Gastrocnemius medialis (tissue), 4 donors: ENCODE measurements around the gene EMILIN2. TPM values are rescaled to one million over a fixed set of nuclear protein-coding genes. Genes with fewer than 3 reads are reported as not detected.
A peak's percentile ranks its signal among the peaks of the same experiment; 100 is the strongest.

ENCODE experiments used
- ATAC-seq, 2 donors: fragments of 150-250 bp; one replicate each; pipeline ENCODE4 v1.9.1; 2016
- DNase-seq, 2 donors: peaks; one replicate each; pipeline ENCODE4 v3.0.0-alpha.2; 2019
- H3K27ac ChIP-seq, 4 donors: fragments of 200-600 bp; sonication (generic); 1 replicate in 1 of 4; 2 replicates in 3 of 4; pipeline ENCODE4 v1.5.1; 2016 to 2018; ENCODE audit warnings: mild to moderate bottlenecking in 2 of 4, moderate library complexity in 1 of 4
- H3K27me3 ChIP-seq, 3 donors: fragments of 200-600 bp; sonication (generic) in 2 of 3; 1 replicate in 1 of 3; 2 replicates in 2 of 3; pipeline versions ENCODE4 v1.5.1 to v1.6.0; 2016 to 2019; ENCODE audit warnings: mild to moderate bottlenecking in 1 of 3, moderate library complexity in 1 of 3
- H3K36me3 ChIP-seq, 2 donors: fragments of 200-600 bp; sonication (generic) in 1 of 2; one replicate each; pipeline ENCODE4 v1.5.1; 2017 to 2018
- H3K4me1 ChIP-seq, 2 donors: fragments of 200-600 bp; sonication (generic) in 1 of 2; one replicate each; pipeline ENCODE4 v1.5.1; 2016 to 2017; ENCODE audit warnings: mild to moderate bottlenecking in 2 of 2
- H3K4me3 ChIP-seq, 4 donors: fragments of 200-600 bp; sonication (generic) in 3 of 4; 1 replicate in 1 of 4; 2 replicates in 3 of 4; pipeline ENCODE4 v1.5.1; 2016 to 2019; ENCODE audit warnings: mild to moderate bottlenecking in 2 of 4
- H3K9me3 ChIP-seq, 3 donors: fragments of 200-600 bp; sonication (generic) in 2 of 3; 1 replicate in 1 of 3; 2 replicates in 2 of 3; pipeline ENCODE4 v1.5.1; 2016 to 2019
- POLR2A ChIP-seq, 2 donors: fragments of 450-650 bp; IDR thresholded peaks; one replicate each; pipeline ENCODE4 v1.6.1; 2017; ENCODE audit warnings: antibody characterized with exemption in 2 of 2, mild to moderate bottlenecking in 2 of 2, moderate library complexity in 2 of 2
- in situ Hi-C, 4 donors: fragments of 200-750 bp; cut with MboI; loops; one replicate each; pipeline versions ENCODE4 v1.15.0 to v1.8.0; 2017; ENCODE audit warnings: low sequenced_read_pairs in 4 of 4
- intact Hi-C: fragments of 100-400 bp; cut with DNase I; formaldehyde crosslinking; loops from one replicate; pipeline ENCODE4 v1.15.1; 2023; ENCODE audit warnings: low total_unique reads
- total RNA-seq, 4 donors: library from RNA; depleted of rRNA; stranded (reverse); fragments of >200 nt; gene quantifications; one replicate each; pipeline versions ENCODE4 v1.1.0 to v1.2.3, GENCODE V29; 2016
- TF ChIP-seq, protein P1 (sequence below), 5 experiments: fragments of 450-650 bp in 3 of 5; fragments of 200-600 bp in 2 of 5; sonication (generic) in 2 of 5; IDR thresholded peaks in 4 of 5; conservative IDR thresholded peaks in 1 of 5; 1 replicate in 4 of 5; 2 replicates in 1 of 5; pipeline ENCODE4 v1.5.1; 2016 to 2019; ENCODE audit warnings: antibody characterized with exemption in 5 of 5, mild to moderate bottlenecking in 3 of 5, moderate library complexity in 3 of 5

Gene EMILIN2
- total RNA-seq, 4 donors from 2014 or later, result 1.9 to 10.5 (median 5.6) TPM

DNA sequence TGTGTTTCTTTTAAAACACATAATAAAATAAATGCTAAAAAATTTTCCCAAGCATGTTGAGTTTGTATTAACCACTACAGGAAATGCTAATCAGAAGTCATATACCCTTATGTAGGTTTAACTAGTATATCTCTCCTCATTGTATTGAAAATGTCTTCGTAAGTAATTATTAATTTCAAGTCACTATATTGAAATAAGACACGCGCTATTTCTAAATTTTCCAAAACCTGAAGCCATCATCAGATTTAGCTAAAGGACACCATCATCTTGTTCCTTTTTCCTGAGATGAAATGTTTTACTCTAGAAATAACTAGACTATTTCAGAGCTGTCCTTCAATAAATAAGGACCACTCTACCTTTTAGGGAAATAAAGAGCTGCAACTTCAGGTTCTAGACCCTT is 87.2 kb downstream of the EMILIN2 start:
- peaks cover 0 to 9% of the 10 kb centered on the region in 2 donors for H3K36me3 ChIP-seq
- in situ Hi-C loops (loop anchor here (5.0 to 25.0 kb wide), 5 partner anchors 123 to 313 kb away; partner anchors contain the start of gene MYL12A (in 4 of the 4)), intact Hi-C loops (loop anchor here (10.0 kb wide), 1 partner anchor 731 kb away; no protein-coding TSS in a partner anchor)
- H3K27ac ChIP-seq, result no peak overlapping the region
- TF ChIP-seq POLR2A (IDR thresholded peaks at IDR 0.05), result no peak
- TF ChIP-seq, protein P1, sequence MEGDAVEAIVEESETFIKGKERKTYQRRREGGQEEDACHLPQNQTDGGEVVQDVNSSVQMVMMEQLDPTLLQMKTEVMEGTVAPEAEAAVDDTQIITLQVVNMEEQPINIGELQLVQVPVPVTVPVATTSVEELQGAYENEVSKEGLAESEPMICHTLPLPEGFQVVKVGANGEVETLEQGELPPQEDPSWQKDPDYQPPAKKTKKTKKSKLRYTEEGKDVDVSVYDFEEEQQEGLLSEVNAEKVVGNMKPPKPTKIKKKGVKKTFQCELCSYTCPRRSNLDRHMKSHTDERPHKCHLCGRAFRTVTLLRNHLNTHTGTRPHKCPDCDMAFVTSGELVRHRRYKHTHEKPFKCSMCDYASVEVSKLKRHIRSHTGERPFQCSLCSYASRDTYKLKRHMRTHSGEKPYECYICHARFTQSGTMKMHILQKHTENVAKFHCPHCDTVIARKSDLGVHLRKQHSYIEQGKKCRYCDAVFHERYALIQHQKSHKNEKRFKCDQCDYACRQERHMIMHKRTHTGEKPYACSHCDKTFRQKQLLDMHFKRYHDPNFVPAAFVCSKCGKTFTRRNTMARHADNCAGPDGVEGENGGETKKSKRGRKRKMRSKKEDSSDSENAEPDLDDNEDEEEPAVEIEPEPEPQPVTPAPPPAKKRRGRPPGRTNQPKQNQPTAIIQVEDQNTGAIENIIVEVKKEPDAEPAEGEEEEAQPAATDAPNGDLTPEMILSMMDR (IDR thresholded peaks at IDR 0.05 in 4 of 5, conservative IDR thresholded peaks at IDR 0.05 in 1 of 5), result no peak
- no peak overlapping the region for H3K4me3 ChIP-seq
- no peaks in the 10 kb centered on the region for H3K4me1 ChIP-seq
- ATAC-seq (no peak), DNase-seq (no peak)
- no peaks in the 10 kb centered on the region for H3K9me3 ChIP-seq
- no peaks in the 10 kb centered on the region for H3K27me3 ChIP-seq

DNA sequence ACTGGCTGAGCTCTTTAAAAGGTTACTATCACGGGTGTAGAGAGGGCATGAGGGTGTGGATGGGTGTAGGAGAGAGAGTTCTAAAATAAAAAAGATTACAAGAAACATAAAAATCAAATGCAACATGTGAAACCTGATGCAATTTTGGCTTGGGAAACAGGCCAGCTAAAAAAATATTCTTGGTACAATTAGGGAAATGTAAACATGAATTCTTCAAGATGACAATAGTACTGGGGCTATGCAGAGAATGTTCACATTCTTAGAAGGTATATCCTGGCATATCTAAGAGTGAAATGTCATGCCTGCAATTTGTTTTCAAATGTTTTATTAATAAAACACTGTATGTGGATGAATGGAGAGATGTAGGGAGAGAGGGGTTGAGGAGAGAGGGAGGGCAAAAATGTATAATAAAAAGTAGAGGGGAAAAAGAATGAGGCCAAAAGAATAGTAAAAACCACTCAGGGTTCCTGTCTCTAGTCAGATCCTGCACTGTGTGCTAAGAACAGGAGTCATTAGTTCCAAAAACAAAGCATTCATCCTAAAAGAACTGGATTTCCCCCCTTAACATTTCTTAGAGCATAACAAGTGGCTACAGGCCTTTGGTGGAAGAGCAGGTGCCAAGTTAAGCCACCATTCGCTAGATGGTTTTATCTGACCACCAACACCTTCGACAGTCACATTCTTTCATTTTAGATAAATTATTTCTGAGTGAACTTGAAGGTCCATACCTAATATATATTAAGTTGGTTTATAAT is 88.8 kb downstream of the EMILIN2 start:
- intact Hi-C loops, result loop anchor here (10.0 kb wide), 1 partner anchor 729 kb away; no protein-coding TSS in a partner anchor
- DNase-seq (no peak), ATAC-seq (no peak)
- Histone ChIP-seq H3K4me3 (no peak overlapping the region), H3K27me3 (no peaks in the 10 kb centered on the region), H3K9me3 (no peaks in the 10 kb centered on the region), H3K27ac (no peak overlapping the region), H3K36me3 (peaks cover 0 to 11% of the 10 kb centered on the region in 2 donors), H3K4me1 (no peaks in the 10 kb centered on the region)
- no peak for TF ChIP-seq POLR2A (IDR thresholded peaks at IDR 0.05)
- TF ChIP-seq, protein P1 (IDR thresholded peaks at IDR 0.05 in 4 of 5, conservative IDR thresholded peaks at IDR 0.05 in 1 of 5), result no peak
- in situ Hi-C loops, result loop anchor here (5.0 to 25.0 kb wide), 4 partner anchors 127 to 309 kb away; partner anchors contain the start of gene MYL12A (in 3 of the 4)

DNA sequence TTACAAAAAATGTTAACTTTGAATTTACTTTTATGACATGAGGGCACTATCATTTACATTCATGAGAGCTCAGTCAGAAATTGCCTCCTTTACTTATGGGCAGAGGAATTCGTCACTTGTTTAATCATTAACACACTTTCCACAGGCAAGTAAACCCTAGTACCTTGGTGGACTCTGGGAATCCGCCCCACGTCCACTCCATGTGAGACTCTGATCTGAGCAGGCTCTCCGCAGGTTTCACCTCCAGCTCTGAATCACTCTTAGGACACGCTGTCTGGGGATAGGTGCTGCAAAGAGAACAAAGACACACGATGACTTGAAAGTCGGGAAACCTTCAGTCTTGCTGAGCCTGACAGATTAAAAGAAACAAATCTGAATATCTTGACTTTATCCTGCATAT is 92.5 kb downstream of the EMILIN2 start:
- ATAC-seq (no peak), DNase-seq (no peak)
- Histone ChIP-seq H3K27ac (no peak overlapping the region), H3K4me1 (no peaks in the 10 kb centered on the region), H3K36me3 (peaks cover 0 to 5% of the 10 kb centered on the region in 2 donors), H3K9me3 (no peaks in the 10 kb centered on the region), H3K27me3 (no peaks in the 10 kb centered on the region), H3K4me3 (no peak overlapping the region)
- intact Hi-C loops, result loop anchor here (10.0 kb wide), 1 partner anchor 725 kb away; no protein-coding TSS in a partner anchor
- TF ChIP-seq, protein P1 (IDR thresholded peaks at IDR 0.05 in 4 of 5, conservative IDR thresholded peaks at IDR 0.05 in 1 of 5), result no peak
- TF ChIP-seq POLR2A (IDR thresholded peaks at IDR 0.05), result no peak
- in situ Hi-C loops, result loop anchor here (5.0 to 25.0 kb wide), 4 partner anchors 123 to 305 kb away; partner anchors contain the start of gene MYL12A (in 3 of the 4)

DNA sequence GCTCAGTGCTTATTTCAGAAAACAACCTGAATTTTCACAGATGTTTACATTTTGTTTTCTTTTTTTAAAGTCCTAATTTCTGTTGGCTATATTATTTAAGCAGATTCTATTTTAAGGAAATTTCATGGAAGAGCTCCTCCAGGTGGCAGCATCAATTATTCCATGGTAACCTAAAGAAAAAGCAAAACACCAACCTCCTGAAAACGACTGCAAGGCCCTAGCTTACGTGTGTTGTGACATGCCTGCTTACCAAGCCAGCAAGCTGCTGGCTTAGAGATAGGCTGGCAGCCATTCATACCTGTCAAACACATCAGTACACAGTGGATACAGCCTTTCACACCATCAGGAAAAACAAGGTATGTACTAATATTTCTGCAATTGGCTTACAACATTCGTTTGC is 101.2 kb downstream of the EMILIN2 start:
- no peak for TF ChIP-seq POLR2A (IDR thresholded peaks at IDR 0.05)
- TF ChIP-seq, protein P1 (IDR thresholded peaks at IDR 0.05 in 4 of 5, conservative IDR thresholded peaks at IDR 0.05 in 1 of 5), result peak in 2 of 5 experiments; percentile 23 to 39
- Histone ChIP-seq H3K27me3 (no peaks in the 10 kb centered on the region), H3K4me3 (no peak overlapping the region), H3K4me1 (no peaks in the 10 kb centered on the region), H3K27ac (no peak overlapping the region), H3K36me3 (peaks cover 0 to 6% of the 10 kb centered on the region in 2 donors), H3K9me3 (no peaks in the 10 kb centered on the region)
- in situ Hi-C loops, result loop anchor here in 3 of 4 donors (10.0 to 25.0 kb wide), 2 partner anchors 187 to 189 kb away; no protein-coding TSS in a partner anchor
- no peak for ATAC-seq
- no peak for DNase-seq
- intact Hi-C loops, result no loop called here
